GM18861 (cell line): Measurements from ENCODE around the gene SRGAP3.

Experiments used
- ATAC-seq: cut with Tn5 transposase; IDR thresholded peaks from one replicate; pipeline ENCODE4 v1.9.1; 2021; ENCODE audit not compliant: unreplicated experiment

SRGAP3 gene

GRCh38 chr3:9121366-9122001 lies 128.0 kb downstream of the SRGAP3 start:
- no peak for ATAC-seq

- no peak for ATAC-seq
Measured at GRCh38 chr3:9119331-9119730, 130.1 kb downstream of the SRGAP3 start.

DNA sequence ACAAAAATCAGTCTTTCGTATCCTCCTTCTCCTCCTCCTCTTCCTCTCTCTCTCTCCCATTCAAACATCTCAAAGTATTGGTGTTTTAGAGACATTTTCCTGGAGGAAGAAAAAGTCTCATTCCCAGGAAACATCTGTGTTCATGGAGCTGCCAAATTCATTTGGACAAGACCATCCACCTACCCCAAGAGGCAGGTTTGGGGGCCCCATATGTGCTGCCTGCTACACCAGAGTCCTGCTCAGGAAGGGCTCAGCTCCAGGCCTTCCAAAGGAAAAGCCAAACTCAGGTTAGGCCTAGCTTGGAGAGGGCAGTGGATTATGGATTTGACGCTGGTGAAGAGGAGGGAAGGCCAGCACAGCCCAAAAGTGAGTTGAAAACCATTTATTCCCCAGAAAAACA lies 131.2 kb downstream of the SRGAP3 start:
- ATAC-seq = no peak

GRCh38 chr3:9117220-9117619 lies 132.2 kb downstream of the SRGAP3 start:
- ATAC-seq = no peak

DNA sequence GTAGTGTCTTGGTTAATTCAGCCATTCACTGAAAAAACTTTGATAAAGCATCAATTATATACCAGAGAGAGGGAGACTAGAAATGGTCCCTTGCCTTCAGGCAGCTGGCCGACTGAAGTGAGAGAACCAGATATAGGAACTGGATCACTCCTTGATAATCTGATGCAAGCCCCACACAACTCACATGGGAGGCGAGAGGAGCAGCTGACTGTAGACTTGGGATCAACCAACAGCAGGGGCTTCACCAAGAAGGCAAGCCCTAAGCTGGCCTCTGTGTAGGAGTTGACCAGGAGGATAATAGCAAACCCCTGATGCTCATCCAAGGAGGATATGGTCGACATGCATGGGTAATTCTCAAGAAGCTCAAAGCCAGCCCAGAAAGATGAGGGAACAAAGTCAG lies 133.1 kb downstream of the SRGAP3 start:
- ATAC-seq = no peak

GRCh38 chr3:9115336-9115735 lies 134.1 kb downstream of the SRGAP3 start:
- no peak for ATAC-seq

DNA sequence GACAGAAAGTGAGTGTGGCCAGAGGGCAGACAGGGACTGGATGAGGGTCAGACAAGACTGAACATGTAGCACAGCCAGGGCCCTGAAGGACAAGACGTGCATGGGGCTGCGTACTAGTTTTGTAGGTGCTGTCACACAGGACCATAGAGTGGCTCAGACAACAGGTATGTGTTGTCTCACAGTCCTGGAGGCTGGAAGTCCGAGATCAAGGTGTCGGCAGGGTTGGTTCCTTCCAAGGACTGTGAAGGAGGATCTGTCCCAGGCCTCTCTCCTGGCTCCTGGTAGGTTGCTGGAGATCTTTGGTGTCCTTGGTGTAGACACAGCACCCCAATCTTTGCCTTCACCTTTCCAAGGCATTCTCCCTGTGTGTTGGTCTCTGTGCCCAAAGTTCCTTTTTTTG lies 136.4 kb downstream of the SRGAP3 start:
- no peak for ATAC-seq

- ATAC-seq = no peak
Measured at GRCh38 chr3:9111866-9112265, 137.6 kb downstream of the SRGAP3 start.

- ATAC-seq = no peak
Measured at GRCh38 chr3:9111417-9111816, 138.0 kb downstream of the SRGAP3 start.

GRCh38 chr3:9110802-9111201 lies 138.6 kb downstream of the SRGAP3 start:
- ATAC-seq = no peak

- ATAC-seq = no peak
Measured at GRCh38 chr3:9110316-9110715, 139.1 kb downstream of the SRGAP3 start.

- no peak for ATAC-seq
Measured at GRCh38 chr3:9109568-9109914, 139.9 kb downstream of the SRGAP3 start.

DNA sequence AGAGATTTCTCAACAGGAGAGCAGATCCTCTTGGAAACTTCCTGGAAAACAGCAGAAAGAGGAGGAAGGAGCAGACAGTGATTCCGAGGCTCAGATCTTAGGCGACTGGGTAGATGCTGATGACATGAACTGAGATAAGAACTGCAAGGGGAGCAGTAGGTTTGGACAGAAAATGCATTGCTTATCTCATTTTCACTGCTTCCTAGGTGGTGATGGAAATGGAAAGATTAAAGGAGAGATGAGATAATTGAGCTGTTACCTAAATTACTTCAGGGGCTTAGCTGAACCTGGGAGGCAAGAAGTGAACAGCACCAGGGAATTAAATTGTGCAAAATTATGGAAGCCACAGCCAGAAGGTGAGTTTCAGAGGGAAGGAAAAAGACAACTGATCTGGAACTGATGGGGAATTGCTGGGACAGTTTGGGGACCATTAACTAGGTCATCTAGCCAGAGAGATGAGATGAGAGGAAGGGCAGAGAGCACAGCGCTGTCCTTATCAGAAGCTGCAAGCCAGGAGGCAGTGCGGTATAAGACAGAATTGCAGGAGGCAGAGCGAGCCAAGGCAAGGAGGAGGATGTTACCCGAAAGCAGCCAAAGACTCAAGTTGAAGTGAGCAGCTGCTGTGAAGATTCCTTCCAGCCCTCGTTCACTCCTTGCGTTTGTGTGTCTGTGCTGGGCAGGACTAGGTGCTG lies 140.4 kb downstream of the SRGAP3 start:
- ATAC-seq = no peak

DNA sequence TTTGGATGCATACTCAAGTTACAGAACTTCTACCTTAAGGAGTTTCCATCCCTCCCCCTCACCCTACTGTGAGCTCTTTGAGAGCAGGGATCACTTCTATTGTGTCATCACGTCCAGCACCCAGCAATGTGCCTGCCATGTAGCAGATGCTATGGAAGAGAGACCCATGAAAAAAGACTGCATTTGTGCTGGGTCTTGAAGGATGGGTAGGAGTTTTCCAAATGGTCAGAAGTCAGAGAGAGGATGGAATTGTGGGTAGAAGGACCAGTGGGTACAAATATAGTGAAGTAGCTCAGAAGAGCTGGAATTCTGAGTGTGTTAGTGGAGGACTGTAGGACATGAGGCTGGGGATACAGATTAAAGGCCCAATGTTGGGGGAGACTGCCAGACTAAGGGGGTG lies 141.7 kb downstream of the SRGAP3 start:
- no peak for ATAC-seq

- no peak for ATAC-seq
Measured at GRCh38 chr3:9105421-9105820, 144.0 kb downstream of the SRGAP3 start.

DNA sequence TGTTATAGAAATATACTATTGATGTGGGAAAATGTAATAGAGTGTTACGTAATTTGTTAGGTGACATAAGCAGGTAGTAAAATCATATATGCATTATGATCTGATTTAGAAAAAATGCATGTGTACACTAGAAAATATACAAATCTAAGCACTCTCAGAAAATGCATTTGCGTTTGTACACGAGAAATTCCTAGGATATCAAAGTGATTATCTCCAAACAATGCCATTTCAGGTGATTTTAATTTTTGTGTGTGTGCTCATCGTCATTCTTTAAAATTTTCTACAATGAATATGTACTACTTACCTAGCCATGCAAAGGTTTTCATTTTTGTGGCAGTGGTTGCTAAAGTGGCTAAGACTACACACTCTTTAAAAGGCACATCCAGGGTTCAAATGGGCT lies 145.3 kb downstream of the SRGAP3 start:
- no peak for ATAC-seq

DNA sequence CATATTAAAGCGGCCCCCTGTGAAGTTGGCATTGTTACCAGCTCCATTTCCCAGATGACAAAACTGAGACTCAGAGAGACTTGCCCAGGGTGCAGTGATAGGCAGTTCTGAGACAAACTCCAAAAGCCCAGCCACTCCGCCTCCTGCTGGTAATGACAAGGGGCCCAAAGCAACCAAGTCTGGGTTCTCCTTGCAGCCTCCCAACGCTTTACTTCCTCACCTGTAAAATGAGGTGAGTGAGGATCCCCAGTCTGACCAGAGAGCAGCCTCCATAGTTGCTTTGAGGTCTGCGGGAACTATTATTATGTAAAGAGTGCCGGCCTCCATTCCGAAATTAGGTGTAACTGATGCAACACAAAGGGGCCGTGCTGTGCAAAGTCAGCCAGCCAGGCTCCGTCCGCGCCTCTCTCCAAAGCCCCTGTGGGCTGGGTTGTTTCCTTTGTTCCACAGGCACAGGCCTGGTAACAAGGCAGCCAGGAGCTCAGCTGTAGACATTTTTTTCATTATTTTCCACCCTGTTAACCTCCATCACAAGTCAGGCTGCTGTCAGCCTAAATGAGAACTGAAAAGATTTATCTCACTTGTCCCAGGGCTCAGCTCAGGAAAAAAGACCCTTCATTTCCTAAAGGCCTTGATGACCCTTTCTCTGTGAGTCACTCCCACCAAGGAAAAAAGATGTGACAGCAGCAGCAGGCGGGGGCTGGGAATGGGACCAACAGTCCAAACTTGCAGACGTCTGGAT lies 147.0 kb downstream of the SRGAP3 start:
- ATAC-seq = no peak

- no peak for ATAC-seq
Measured at GRCh38 chr3:9101286-9101685, 148.2 kb downstream of the SRGAP3 start.

GRCh38 chr3:9100513-9100894 lies 148.9 kb downstream of the SRGAP3 start:
- no peak for ATAC-seq

DNA sequence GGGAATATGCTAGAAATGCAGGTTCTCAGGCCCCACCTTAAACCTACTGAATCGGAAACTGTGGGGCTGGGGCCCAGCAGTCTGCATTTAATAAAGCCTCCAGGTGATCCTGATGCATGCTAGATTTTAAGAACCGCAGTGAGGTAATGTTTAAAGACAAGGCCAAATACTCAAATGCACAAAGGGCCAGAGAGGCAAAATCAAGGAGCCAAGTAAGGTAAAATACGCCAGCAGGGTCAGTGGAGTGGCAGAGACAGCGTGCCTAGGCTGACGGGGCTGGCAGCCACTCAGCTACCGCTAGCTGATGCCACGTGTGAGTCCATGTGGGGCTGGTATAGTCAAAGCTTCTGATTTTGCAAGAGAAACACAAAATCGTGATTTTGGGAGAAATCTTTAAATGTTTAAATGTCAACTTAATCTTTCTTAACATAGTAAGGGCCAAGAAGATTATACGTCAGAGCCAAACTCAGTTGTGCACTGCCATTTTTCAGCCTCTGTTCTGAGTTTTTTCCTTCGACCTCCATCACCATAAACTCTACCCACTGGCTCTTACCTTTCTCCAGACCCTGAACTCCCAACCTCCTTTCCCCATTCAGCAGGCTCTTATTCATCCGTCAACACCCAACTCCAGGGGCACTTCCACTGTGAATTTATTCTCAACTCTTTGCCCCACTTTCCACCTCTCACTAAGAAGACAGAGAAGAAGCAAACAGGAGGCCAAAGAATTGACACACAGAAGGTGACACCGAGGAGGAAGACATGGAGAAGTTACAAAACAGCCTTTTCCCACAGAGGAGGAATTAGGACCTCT lies 149.5 kb downstream of the SRGAP3 start:
- no peak for ATAC-seq
